ENCODE data around the gene PLPPR1.
"Not testable (repeated sequence)": the region's sequence is repeated elsewhere in the genome, so short reads cannot be mapped to it uniquely, and the experiment has no call there.

Gene PLPPR1

DNA sequence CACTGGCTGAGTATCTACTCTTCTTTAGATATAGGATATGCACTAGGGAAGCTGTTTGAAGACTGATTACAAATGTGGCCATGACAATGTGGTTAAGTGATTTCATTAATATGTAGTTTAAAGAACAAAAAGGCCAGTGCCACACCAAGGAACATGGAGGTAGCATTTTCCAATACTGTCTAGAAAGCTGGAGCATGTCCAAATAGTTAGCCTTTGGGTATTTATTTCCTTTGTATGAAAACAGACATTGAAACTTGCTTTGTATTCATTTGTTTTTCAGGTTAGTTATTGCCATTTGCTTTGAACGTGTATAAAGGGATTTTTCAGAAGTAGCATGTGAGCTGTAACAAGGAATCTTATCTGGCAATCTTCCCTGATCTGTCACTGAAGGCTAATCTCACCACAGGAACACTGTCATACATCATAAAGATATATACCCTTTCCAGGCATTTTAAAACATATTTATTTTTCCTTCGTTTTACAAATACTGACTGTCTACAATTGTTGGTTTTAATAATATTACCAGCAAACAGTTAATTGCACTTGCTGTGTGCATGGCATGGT lies 93.4 kb downstream of the PLPPR1 start:
- DNase-seq (ENCODE audit: low spot score) = no peak
- ChIA-PET POLR2A (ENCODE audit: low non-redundant PET) (no interaction called here), CTCF (interaction anchor here (0.6 kb wide), 4 partner anchors 9 to 190 kb away, joined by 3 to 5 read pairs (median 4); no protein-coding TSS in a partner anchor)
- no peak overlapping the region for H3K27ac ChIP-seq
- TF ChIP-seq, protein P1, sequence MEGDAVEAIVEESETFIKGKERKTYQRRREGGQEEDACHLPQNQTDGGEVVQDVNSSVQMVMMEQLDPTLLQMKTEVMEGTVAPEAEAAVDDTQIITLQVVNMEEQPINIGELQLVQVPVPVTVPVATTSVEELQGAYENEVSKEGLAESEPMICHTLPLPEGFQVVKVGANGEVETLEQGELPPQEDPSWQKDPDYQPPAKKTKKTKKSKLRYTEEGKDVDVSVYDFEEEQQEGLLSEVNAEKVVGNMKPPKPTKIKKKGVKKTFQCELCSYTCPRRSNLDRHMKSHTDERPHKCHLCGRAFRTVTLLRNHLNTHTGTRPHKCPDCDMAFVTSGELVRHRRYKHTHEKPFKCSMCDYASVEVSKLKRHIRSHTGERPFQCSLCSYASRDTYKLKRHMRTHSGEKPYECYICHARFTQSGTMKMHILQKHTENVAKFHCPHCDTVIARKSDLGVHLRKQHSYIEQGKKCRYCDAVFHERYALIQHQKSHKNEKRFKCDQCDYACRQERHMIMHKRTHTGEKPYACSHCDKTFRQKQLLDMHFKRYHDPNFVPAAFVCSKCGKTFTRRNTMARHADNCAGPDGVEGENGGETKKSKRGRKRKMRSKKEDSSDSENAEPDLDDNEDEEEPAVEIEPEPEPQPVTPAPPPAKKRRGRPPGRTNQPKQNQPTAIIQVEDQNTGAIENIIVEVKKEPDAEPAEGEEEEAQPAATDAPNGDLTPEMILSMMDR (conservative IDR thresholded peaks at IDR 0.05; ENCODE audit: low read depth) = no peak

GRCh38 chr9:101126556-101126955 lies 98.0 kb downstream of the PLPPR1 start:
- no peak for DNase-seq (ENCODE audit: low spot score)
- ChIA-PET POLR2A (ENCODE audit: low non-redundant PET) (no interaction called here), CTCF (no interaction called here)
- TF ChIP-seq, protein P1 (conservative IDR thresholded peaks at IDR 0.05; ENCODE audit: low read depth) = no peak
- no peak overlapping the region for H3K27ac ChIP-seq

GRCh38 chr9:101127369-101127768 lies 98.8 kb downstream of the PLPPR1 start:
- DNase-seq (ENCODE audit: low spot score); POLR2A ChIA-PET (ENCODE audit: low non-redundant PET); H3K27ac ChIP-seq: not testable (repeated sequence)
- CTCF ChIA-PET = interaction anchor here (0.6 kb wide), 1 partner anchor 356 kb away, joined by 3 read pairs; no protein-coding TSS in a partner anchor

DNA sequence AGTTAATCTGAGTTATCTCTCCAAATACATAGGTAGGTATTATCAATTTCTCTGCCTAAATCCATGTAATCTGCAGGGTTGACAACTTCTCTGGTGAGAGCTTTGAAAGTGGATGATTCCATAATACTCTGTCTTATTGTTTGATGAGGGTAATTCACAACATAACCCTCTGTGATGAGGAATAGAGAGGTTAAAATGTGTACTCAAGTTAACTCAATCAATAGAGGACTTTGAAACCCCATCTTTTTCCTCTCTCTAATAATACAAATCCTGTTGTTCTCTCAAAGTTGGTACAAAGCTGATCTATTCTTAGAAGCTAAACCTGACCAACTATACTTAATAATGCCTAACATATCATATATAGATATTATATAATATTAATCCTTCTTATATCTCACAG lies 100.1 kb downstream of the PLPPR1 start:
- H3K27ac ChIP-seq = no peak overlapping the region
- ChIA-PET POLR2A (ENCODE audit: low non-redundant PET) (no interaction called here), CTCF (no interaction called here)
- no peak for DNase-seq (ENCODE audit: low spot score)
- TF ChIP-seq, protein P1 (conservative IDR thresholded peaks at IDR 0.05; ENCODE audit: low read depth) = no peak

DNA sequence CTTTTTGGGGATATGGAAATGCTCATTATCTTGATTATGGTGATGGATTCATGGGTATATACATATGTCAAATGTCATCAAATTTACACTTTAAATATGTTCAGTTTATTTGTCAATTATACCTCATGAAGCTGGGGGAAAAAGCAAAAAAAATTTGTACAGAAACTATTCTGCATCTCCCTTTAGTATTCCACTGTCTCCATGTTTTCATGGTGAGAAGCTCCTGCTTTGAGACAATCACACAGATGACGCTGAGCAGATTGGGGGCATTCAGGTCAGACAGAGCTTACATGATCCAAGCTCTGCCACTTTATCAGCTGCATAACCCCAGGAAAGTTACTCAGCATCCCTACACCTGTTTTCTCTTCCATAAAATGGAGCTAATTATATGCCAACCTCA lies 101.5 kb downstream of the PLPPR1 start:
- no peak for DNase-seq (ENCODE audit: low spot score)
- TF ChIP-seq, protein P1 (conservative IDR thresholded peaks at IDR 0.05; ENCODE audit: low read depth) = no peak
- ChIA-PET CTCF (interaction anchor here (0.6 to 1.2 kb wide), 2 partner anchors 11 to 79 kb away, joined by 3 read pairs; no protein-coding TSS in a partner anchor), POLR2A (ENCODE audit: low non-redundant PET) (no interaction called here)
- H3K27ac ChIP-seq = no peak overlapping the region

- CTCF ChIA-PET = interaction anchor here (1.2 kb wide), 1 partner anchor 12 kb away, joined by 3 read pairs; no protein-coding TSS in a partner anchor
- POLR2A ChIA-PET (ENCODE audit: low non-redundant PET) = no interaction called here
- TF ChIP-seq, protein P1 (conservative IDR thresholded peaks at IDR 0.05; ENCODE audit: low read depth) = no peak
- DNase-seq (ENCODE audit: low spot score) = no peak
- H3K27ac ChIP-seq = no peak overlapping the region
These were observed 102.8 kb downstream of the PLPPR1 start for GRCh38 chr9:101131326-101131725.

DNA sequence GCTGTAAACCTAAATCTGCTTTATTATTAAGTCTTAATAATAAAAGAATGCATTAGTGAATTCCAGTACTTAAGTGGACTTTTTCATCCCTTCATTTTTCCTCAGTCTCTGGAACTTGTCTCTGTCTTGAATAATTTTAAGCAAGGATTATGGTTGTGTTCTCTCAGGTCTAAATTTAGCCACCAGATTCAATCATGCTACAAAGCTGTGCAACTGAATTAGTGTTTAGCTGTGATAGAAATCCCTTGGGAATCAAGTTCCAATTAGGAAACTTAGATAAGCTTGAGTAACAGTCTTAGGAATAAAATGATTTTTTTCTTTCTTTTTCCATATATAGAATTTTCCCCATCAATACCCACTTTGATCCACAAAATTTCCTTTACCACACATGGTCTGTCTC lies 104.3 kb downstream of the PLPPR1 start:
- ChIA-PET POLR2A (ENCODE audit: low non-redundant PET) (no interaction called here), CTCF (interaction anchor here (1.3 kb wide), 1 partner anchor 14 kb away, joined by 3 read pairs; no protein-coding TSS in a partner anchor)
- H3K27ac ChIP-seq = no peak overlapping the region
- TF ChIP-seq, protein P1 (conservative IDR thresholded peaks at IDR 0.05; ENCODE audit: low read depth) = no peak
- no peak for DNase-seq (ENCODE audit: low spot score)
